ENCODE measurements around the gene TLR2.

GRCh38 chr4:153638011-153638410, 46.1 kb upstream of the TLR2 start:
- TF ChIP-seq CTCF (IDR thresholded peaks at IDR 0.05), result no peak
- TF ChIP-seq POLR2A (IDR thresholded peaks at IDR 0.05), result no peak
